ENCODE measurements around the gene ANAPC13.
A peak's percentile ranks its signal among the peaks of the same experiment; 100 is the strongest.

The ANAPC13 gene

GRCh38 chr3:134476306-134476705, 9.5 kb downstream of the ANAPC13 start:
- no peak for DNase-seq (ENCODE audit: low read depth)
- H3K4me3 ChIP-seq (replicated peaks; ENCODE audit: low read depth, low read length) = no peak overlapping the region
- TF ChIP-seq CTCF (IDR thresholded peaks at IDR 0.05; ENCODE audit: low read length, missing control alignments) = no peak

GRCh38 chr3:134474956-134475355, 10.8 kb downstream of the ANAPC13 start:
- no peak for DNase-seq (ENCODE audit: low read depth)
- TF ChIP-seq CTCF (IDR thresholded peaks at IDR 0.05; ENCODE audit: low read length, missing control alignments) = no peak

DNA sequence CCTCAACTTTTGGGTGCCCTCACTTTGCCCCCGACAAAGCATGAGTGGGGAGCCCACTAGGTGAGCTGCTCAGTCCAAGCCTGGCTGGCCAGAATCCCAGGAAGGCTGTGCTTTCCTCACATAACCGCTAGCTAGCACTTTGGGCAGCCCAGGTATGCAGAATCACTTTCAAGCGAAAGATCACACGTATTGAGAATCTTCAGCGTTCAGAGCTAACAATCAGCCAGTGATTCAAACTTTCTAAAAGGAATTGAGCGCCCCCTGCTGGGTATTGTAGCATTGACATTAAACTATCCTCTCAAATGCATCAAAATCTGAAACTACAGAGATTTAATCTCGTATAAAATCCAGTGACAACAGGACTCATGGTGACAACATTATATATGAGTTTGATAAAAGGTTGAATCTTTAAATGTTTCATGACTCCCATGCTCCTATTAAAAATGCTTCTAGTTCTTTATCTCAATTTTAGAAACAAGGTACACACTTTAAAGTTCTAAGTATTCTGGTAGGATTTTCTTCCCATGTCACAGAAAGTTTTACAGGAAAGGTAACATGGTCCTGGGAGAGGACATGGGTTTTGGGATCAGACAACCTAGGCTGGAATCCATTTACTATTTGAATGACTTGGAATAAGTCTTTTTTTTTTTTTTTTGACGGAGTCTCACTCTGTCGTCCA, 11.8 kb downstream of the ANAPC13 start:
- peak; percentile 82 for DNase-seq (ENCODE audit: low read depth)
- no peak overlapping the region for H3K4me3 ChIP-seq (replicated peaks; ENCODE audit: low read depth, low read length)
- peak; percentile 63 for TF ChIP-seq CTCF (IDR thresholded peaks at IDR 0.05; ENCODE audit: low read length, missing control alignments)

More at GRCh38 chr3:134474956-134475355, 10.8 kb downstream of the ANAPC13 start:
- no peak overlapping the region for H3K4me3 ChIP-seq (replicated peaks; ENCODE audit: low read depth, low read length)

DNA sequence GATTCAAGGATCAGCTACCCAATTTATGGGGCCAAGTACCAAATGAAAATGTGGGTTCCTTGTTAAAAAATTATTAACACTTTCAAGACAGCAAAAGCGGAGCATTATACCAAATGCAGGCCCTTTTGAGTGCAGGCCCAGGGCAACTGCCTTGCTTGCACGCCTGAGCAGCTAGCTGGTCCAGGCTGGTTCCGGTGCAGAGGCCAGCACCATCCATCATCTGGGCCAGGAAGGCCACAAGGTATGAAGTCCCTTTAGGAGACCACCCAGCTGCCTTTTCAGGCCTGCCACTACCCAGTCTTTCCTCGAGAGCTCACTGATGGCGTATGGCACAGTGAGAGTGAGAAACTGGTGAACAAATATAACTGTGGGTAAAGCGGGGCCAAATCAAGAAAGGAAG, 13.0 kb downstream of the ANAPC13 start:
- DNase-seq (ENCODE audit: low read depth) = no peak
- TF ChIP-seq CTCF (IDR thresholded peaks at IDR 0.05; ENCODE audit: low read length, missing control alignments) = no peak
- H3K4me3 ChIP-seq (replicated peaks; ENCODE audit: low read depth, low read length) = no peak overlapping the region

- no peak overlapping the region for H3K4me3 ChIP-seq (replicated peaks; ENCODE audit: low read depth, low read length)
- DNase-seq (ENCODE audit: low read depth) = peak; percentile 67
- TF ChIP-seq CTCF (IDR thresholded peaks at IDR 0.05; ENCODE audit: low read length, missing control alignments) = no peak
Observed at GRCh38 chr3:134471521-134472193, 14.1 kb downstream of the ANAPC13 start.

- no peak for DNase-seq (ENCODE audit: low read depth)
- no peak overlapping the region for H3K4me3 ChIP-seq (replicated peaks; ENCODE audit: low read depth, low read length)
- no peak for TF ChIP-seq CTCF (IDR thresholded peaks at IDR 0.05; ENCODE audit: low read length, missing control alignments)
Observed at GRCh38 chr3:134468519-134468918, 17.3 kb downstream of the ANAPC13 start.

Data from fibroblast of pulmonary artery (primary cell).